Measurements from ENCODE around the gene YY2.

DNA sequence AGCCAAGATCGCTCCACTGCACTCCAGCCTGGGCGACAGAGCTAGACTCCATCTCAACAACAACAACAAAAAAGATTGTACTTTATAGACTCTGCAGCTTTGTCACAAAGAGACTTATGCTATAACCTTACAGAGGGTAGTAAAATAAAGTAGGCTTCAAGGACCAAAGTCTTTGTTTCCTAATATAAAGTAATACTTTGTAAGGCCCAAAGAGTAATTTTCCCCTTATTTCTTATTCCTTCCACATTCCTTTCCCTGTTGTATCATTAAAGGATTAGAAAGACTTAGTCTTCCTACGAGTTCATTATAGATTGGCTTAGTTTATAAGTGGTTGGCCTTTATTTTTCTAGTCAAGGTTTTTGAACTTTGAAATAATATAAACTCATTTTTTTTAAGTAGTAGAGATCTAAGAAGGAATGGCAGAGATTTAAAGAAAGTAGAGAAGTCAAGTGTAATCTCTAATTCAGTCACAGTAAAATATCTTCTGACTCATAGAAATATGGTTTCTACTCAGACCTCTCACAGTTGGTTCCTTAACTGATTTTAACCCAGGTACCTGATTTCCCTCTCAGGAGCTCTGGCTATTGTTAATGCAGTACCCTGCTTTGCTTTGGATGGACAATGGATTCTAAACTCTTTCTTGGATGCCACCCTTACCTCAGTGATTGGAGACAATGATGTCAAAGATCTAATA lies 26.2 kb downstream of the YY2 start:
- TF ChIP-seq CEBPB (IDR thresholded peaks at IDR 0.05) (no peak), ZNF302 (CRISPR knock-in tag; IDR thresholded peaks at IDR 0.05) (no peak), MYC (IDR thresholded peaks at IDR 0.05; ENCODE audit: borderline replicate concordance, low read length) (no peak)
